Epithelial cell of esophagus (primary cell): Measurements from ENCODE around the gene VTI1A.

ENCODE experiments used
- DNase-seq: peaks from one replicate; pipeline ENCODE4 v3.0.0; 2010; ENCODE audit warnings: low read depth
- H3K4me3 ChIP-seq: 2 replicates; pipeline ENCODE4 v1.5.1; 2011; ENCODE audit warnings: mild to moderate bottlenecking, low read length, control low read depth
- CTCF ChIP-seq: IDR thresholded peaks from 2 replicates; pipeline ENCODE4 v1.5.1; 2011; ENCODE audit warnings: low read depth, mild to moderate bottlenecking, low read length, control low read depth, inconsistent platforms; ENCODE audit not compliant: insufficient read depth; ENCODE audit errors: missing control alignments

The VTI1A gene

DNA sequence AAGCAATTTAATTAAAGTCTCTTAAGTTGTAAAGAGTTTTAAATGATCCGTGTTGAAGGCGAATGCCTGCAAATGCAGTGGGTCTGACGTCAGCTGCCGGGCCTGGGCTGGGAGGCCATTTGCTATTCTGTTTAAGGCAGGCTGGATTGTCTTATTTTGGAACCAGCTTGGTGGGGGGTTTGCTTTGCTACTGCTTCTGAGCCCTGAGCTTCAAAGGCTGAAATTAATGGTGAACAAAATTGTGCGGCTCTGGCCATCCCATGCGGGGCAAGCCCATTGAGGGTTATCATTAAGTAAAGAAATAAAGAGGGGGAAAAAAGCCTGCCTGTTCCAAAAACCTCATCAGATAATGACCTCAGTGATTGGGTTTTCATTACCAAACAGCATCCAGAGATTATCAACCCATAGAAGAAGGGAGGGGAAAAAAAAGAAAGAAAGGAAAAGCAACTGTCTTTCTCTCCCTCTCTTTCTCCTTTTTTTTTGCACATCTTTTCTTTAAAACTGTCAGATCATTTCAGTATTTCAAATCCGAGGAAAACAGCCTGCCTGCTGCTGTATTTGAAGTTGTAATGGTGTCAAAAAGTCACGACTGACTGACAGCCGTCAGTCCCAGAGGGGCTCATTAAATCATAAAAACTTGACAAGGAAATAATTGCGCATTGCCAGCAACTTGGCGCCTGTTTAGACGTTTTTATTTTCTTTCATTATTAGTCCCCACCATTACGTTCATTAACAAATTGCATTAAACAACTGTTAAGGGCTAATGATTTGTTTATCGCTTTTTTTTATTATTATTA, 371.2 kb downstream of the VTI1A start:
- no peak overlapping the region for H3K4me3 ChIP-seq
- TF ChIP-seq CTCF = no peak
- DNase-seq = no peak

- H3K4me3 ChIP-seq = no peak overlapping the region
- no peak for TF ChIP-seq CTCF
- no peak for DNase-seq
Observed at GRCh38 chr10:112819231-112819630, 372.2 kb downstream of the VTI1A start.

- no peak for DNase-seq
- TF ChIP-seq CTCF = no peak
Observed at GRCh38 chr10:112820320-112820719, 373.3 kb downstream of the VTI1A start.

DNA sequence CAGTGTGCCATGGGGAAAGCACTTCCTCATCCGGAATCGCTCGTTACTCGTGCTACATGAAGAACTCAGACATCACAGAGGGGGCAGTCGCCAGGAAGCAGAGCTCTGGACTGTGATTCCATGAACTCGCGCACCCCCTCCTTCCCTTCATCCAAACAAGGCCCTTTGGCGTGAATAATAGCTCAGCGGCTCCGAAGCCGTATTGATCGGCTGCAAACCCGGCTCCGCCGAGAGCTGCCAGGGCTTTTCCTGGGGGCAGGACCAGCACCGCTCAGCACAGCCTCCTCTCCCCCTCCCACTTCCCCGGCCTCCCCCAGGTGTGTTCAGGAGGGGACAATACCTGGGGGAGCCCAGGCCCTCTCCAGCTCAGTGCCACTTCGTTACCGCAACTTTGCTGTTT, 374.0 kb downstream of the VTI1A start:
- TF ChIP-seq CTCF = no peak
- H3K4me3 ChIP-seq = no peak overlapping the region
- DNase-seq = no peak

More at GRCh38 chr10:112820320-112820719, 373.3 kb downstream of the VTI1A start:
- no peak overlapping the region for H3K4me3 ChIP-seq

- H3K4me3 ChIP-seq = no peak overlapping the region
- TF ChIP-seq CTCF = no peak
Observed at GRCh38 chr10:112821663-112822062, 374.6 kb downstream of the VTI1A start.

GRCh38 chr10:112823007-112823406, 376.0 kb downstream of the VTI1A start:
- H3K4me3 ChIP-seq = no peak overlapping the region
- TF ChIP-seq CTCF = no peak
- no peak for DNase-seq

More at GRCh38 chr10:112821663-112822062, 374.6 kb downstream of the VTI1A start:
- no peak for DNase-seq

GRCh38 chr10:112823604-112824003, 376.6 kb downstream of the VTI1A start:
- H3K4me3 ChIP-seq = no peak overlapping the region
- TF ChIP-seq CTCF = no peak

More at GRCh38 chr10:112823604-112824003, 376.6 kb downstream of the VTI1A start:
- no peak for DNase-seq
